ENCODE data around the gene CHTF8. TPM values are rescaled to one million over a fixed set of nuclear protein-coding genes. Genes with fewer than 3 reads are reported as not detected.
"Not testable (repeated sequence)": the region's sequence is repeated elsewhere in the genome, so short reads cannot be mapped to it uniquely, and the experiment has no call there.

CHTF8 gene
- total and polyA plus RNA-seq, 10 of the 15 experiments (the other 5 are each of a cell fraction or from before 2014, with no cell fraction given), result 18.5 to 159 (median 102) TPM

GRCh38 chr16:69126801-69127200 is 5.6 kb downstream of the CHTF8 start:
- DNase-seq (ENCODE audit: low read depth, low spot score); H3K27me3 ChIP-seq (replicated peaks in 1 of 2; ENCODE audit: control insufficient read depth in 2 of 2, insufficient read depth in 2 of 2, low read length in 1 of 2); H3K36me3 ChIP-seq (ENCODE audit: control insufficient read depth in 2 of 2, insufficient read depth in 2 of 2, low read length in 1 of 2); H3K9me3 ChIP-seq (replicated peaks; ENCODE audit: control insufficient read depth, insufficient read depth, low read length); SMC1A ChIA-PET (ENCODE audit: uncharacterized antibody, unreplicated experiment); RAD21 ChIA-PET (ENCODE audit: unreplicated experiment); H3K4me1 ChIP-seq (ENCODE audit: control insufficient read depth, insufficient read depth, low read length); intact Hi-C loops (cut with micrococcal nuclease; ENCODE audit: unreplicated experiment); in situ Hi-C loops (cut with MboI); H3K4me3 ChIP-seq; FAIRE-seq; CTCF ChIA-PET; H3K4me2 ChIP-seq (ENCODE audit: control insufficient read depth, insufficient read depth); ATAC-seq; H3K27ac ChIP-seq (ENCODE audit: control insufficient read depth, insufficient read depth); H2AFZ ChIP-seq (ENCODE audit: control insufficient read depth, low read depth, low read length); H4K20me1 ChIP-seq (ENCODE audit: control insufficient read depth, insufficient read depth); BruUV-seq (replicated peaks); POLR2A ChIA-PET; H3K9ac ChIP-seq (ENCODE audit: control insufficient read depth, insufficient read depth, low read length): not testable (repeated sequence)
- WGBS (ENCODE audit: insufficient coverage, insufficient replicate concordance, low lambda C conversion rate, missing lambda C conversion rate), result 88% methylated on average over 9 of the region's 10 CpGs
- peaks cover 40% of the 10 kb centered on the region for H3K79me2 ChIP-seq (ENCODE audit: control insufficient read depth, insufficient read depth, low read length)

- H3K9me3 ChIP-seq (replicated peaks; ENCODE audit: control insufficient read depth, insufficient read depth, low read length), result no peaks in the 10 kb centered on the region
- ChIA-PET SMC1A (ENCODE audit: uncharacterized antibody, unreplicated experiment) (interaction anchor here (4.7 kb wide), 1 partner anchor 224 kb away, joined by 27 read pairs; no protein-coding TSS in a partner anchor), RAD21 (ENCODE audit: unreplicated experiment) (no interaction called here), POLR2A (no interaction called here), CTCF (interaction anchor here (0.7 to 5.3 kb wide), 4 partner anchors 13 to 279 kb away, joined by 3 to 55 read pairs (median 40); no protein-coding TSS in a partner anchor)
- H3K27me3 ChIP-seq (replicated peaks in 1 of 2; ENCODE audit: control insufficient read depth in 2 of 2, insufficient read depth in 2 of 2, low read length in 1 of 2), result no peaks in the 10 kb centered on the region
- peaks cover 34% of the 10 kb centered on the region for H3K79me2 ChIP-seq (ENCODE audit: control insufficient read depth, insufficient read depth, low read length)
- H3K36me3 ChIP-seq (ENCODE audit: control insufficient read depth in 2 of 2, insufficient read depth in 2 of 2, low read length in 1 of 2), result peaks cover 0 to 1% of the 10 kb centered on the region in 2 experiments; a peak in 1 of 4 replicates
- no peak overlapping the region for H3K9ac ChIP-seq (ENCODE audit: control insufficient read depth, insufficient read depth, low read length)
- intact Hi-C loops (cut with micrococcal nuclease; ENCODE audit: unreplicated experiment) (no loop called here), in situ Hi-C loops (cut with MboI) (no loop called here)
- no peak for DNase-seq (ENCODE audit: low read depth, low spot score)
- TF ChIP-seq RELB (IDR thresholded peaks at IDR 0.05; ENCODE audit: low read depth), result no peak
- TF ChIP-seq ZBTB40 (IDR thresholded peaks at IDR 0.05; ENCODE audit: borderline replicate concordance), result no peak
- no peak for TF ChIP-seq STAT1 (conservative IDR thresholded peaks at IDR 0.05)
- no peak for TF ChIP-seq CHD2 (IDR thresholded peaks at IDR 0.05; ENCODE audit: borderline replicate concordance, low read depth, low read length)
- WGBS (ENCODE audit: insufficient coverage, insufficient replicate concordance, low lambda C conversion rate, missing lambda C conversion rate), result 78% methylated on average over 3 of the region's 3 CpGs
- H3K4me1 ChIP-seq (ENCODE audit: control insufficient read depth, insufficient read depth, low read length), result no peaks in the 10 kb centered on the region; the same call in 1 of the 2 replicates
- H4K20me1 ChIP-seq (ENCODE audit: control insufficient read depth, insufficient read depth), result no peaks in the 10 kb centered on the region
- no peak overlapping the region for H3K27ac ChIP-seq (ENCODE audit: control insufficient read depth, insufficient read depth)
- no TSS peak for BruUV-seq (replicated peaks)
- ATAC-seq, result no peak
- H2AFZ ChIP-seq (ENCODE audit: control insufficient read depth, low read depth, low read length), result no peak overlapping the region
- FAIRE-seq, result no peak
- no peak overlapping the region for H3K4me2 ChIP-seq (ENCODE audit: control insufficient read depth, insufficient read depth)
- no peak overlapping the region for H3K4me3 ChIP-seq
These were observed 6.2 kb downstream of the CHTF8 start for GRCh38 chr16:69126221-69126620.

All from GM12878 (cell line).